ENCODE data around the gene PTPN22. TPM values are rescaled to one million over a fixed set of nuclear protein-coding genes. Genes with fewer than 3 reads are reported as not detected.
A peak's percentile ranks its signal among the peaks of the same experiment; 100 is the strongest.

The PTPN22 gene
- total and polyA plus RNA-seq, 7 donors, result 0.71 to 4.4 (median 1.8) TPM

GRCh38 chr1:113859478-113860175 is 11.9 kb downstream of the PTPN22 start:
- no peak for DNase-seq
- WGBS, 2 donors, result 55 to 86% methylated on average over 3 of the region's 3 CpGs
- no peaks in the 10 kb centered on the region for H3K27me3 ChIP-seq
- intact Hi-C loops (cut with DNase I), result no loop called here
- H3K4me1 ChIP-seq, result no peaks in the 10 kb centered on the region
- H3K36me3 ChIP-seq, result no peaks in the 10 kb centered on the region
- H3K27ac ChIP-seq, result no peak overlapping the region
- no peak overlapping the region for H3K4me3 ChIP-seq
- TF ChIP-seq POLR2AphosphoS5 (IDR thresholded peaks at IDR 0.05) (no peak), EP300 (IDR thresholded peaks at IDR 0.05) (no peak), POLR2A (IDR thresholded peaks at IDR 0.05) (no peak)
- TF ChIP-seq, protein P1, sequence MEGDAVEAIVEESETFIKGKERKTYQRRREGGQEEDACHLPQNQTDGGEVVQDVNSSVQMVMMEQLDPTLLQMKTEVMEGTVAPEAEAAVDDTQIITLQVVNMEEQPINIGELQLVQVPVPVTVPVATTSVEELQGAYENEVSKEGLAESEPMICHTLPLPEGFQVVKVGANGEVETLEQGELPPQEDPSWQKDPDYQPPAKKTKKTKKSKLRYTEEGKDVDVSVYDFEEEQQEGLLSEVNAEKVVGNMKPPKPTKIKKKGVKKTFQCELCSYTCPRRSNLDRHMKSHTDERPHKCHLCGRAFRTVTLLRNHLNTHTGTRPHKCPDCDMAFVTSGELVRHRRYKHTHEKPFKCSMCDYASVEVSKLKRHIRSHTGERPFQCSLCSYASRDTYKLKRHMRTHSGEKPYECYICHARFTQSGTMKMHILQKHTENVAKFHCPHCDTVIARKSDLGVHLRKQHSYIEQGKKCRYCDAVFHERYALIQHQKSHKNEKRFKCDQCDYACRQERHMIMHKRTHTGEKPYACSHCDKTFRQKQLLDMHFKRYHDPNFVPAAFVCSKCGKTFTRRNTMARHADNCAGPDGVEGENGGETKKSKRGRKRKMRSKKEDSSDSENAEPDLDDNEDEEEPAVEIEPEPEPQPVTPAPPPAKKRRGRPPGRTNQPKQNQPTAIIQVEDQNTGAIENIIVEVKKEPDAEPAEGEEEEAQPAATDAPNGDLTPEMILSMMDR (IDR thresholded peaks at IDR 0.05), result no peak
- H3K9me3 ChIP-seq, result no peaks in the 10 kb centered on the region

DNA sequence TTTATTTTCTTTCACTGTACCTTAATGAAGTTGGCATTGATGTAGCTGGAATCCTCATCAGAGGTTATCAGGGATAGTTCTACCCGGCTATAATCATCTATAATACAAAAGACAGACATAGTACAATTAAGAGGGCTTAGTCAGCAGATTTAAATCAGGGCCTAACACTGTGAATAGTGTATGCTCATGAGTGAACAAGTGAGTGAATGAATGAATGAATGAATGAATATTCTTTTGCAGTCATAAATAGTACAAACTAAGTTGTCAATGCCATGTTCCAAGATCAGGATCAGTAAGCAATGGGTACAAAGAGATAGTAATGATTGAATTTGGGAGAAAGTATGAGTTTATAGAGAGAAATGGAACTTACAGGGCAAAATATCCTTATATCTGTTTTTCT is 12.5 kb downstream of the PTPN22 start:
- TF ChIP-seq, protein P1 (IDR thresholded peaks at IDR 0.05), result no peak
- no peak for TF ChIP-seq POLR2A (IDR thresholded peaks at IDR 0.05)
- TF ChIP-seq POLR2AphosphoS5 (IDR thresholded peaks at IDR 0.05), result no peak
- TF ChIP-seq EP300 (IDR thresholded peaks at IDR 0.05), result no peak
- H3K27me3 ChIP-seq, result no peaks in the 10 kb centered on the region
- 92 to 94% methylated on average over 1 of the region's 1 CpG for WGBS, 2 donors
- DNase-seq, result no peak
- intact Hi-C loops (cut with DNase I), result no loop called here
- no peak overlapping the region for H3K27ac ChIP-seq
- no peaks in the 10 kb centered on the region for H3K9me3 ChIP-seq
- no peaks in the 10 kb centered on the region for H3K4me1 ChIP-seq
- no peak overlapping the region for H3K4me3 ChIP-seq
- H3K36me3 ChIP-seq, result no peaks in the 10 kb centered on the region

DNA sequence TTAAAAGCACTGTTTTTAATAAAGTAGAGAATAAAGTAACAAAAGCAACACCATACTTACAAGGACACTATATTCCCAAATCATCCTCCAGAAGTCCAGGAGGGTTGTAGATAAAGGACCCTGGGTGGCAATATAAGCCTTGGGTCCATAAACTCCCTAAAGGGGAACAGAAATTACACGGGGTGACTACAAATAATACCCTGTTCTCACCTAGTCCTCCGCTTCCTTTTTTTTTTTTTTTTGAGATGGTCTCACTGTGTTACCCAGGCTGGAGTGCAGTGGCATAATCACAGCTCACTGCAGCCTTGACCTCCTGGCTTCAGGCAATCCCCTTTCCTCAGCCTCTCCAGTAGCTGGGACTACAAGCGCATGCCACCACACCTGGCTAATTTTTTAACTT is 13.1 kb downstream of the PTPN22 start:
- intact Hi-C loops (cut with DNase I), result no loop called here
- H3K9me3 ChIP-seq, result no peaks in the 10 kb centered on the region
- DNase-seq, result no peak
- H3K36me3 ChIP-seq, result no peaks in the 10 kb centered on the region
- no peak for TF ChIP-seq POLR2A (IDR thresholded peaks at IDR 0.05)
- TF ChIP-seq EP300 (IDR thresholded peaks at IDR 0.05), result no peak
- TF ChIP-seq, protein P1 (IDR thresholded peaks at IDR 0.05), result no peak
- TF ChIP-seq POLR2AphosphoS5 (IDR thresholded peaks at IDR 0.05), result no peak
- no peak overlapping the region for H3K27ac ChIP-seq
- no peaks in the 10 kb centered on the region for H3K27me3 ChIP-seq
- no peak overlapping the region for H3K4me3 ChIP-seq
- WGBS, 2 donors, result 65 to 85% methylated on average over 3 of the region's 3 CpGs
- no peaks in the 10 kb centered on the region for H3K4me1 ChIP-seq

DNA sequence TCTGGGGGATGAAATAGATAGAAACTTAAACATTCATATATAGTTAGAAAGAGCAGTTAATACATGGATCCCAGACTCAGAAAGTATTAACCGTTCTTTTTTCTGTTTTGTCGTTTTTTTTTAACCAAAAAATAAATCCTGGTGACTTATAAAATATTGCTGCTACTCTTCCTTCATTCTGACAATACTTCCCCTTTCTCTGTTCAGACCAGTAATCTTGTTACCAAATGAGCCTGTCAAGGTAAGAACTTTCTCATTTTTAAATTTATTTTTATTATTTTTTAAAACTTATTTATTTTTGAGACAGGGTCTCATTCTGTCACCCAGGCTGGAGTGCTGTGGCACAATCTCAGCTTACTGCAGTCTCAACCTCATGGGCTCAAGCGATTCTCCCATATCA is 13.7 kb downstream of the PTPN22 start:
- 60 to 86% methylated on average over 3 of the region's 3 CpGs for WGBS, 2 donors
- TF ChIP-seq EP300 (IDR thresholded peaks at IDR 0.05) (no peak), POLR2A (IDR thresholded peaks at IDR 0.05) (no peak), POLR2AphosphoS5 (IDR thresholded peaks at IDR 0.05) (no peak)
- TF ChIP-seq, protein P1 (IDR thresholded peaks at IDR 0.05), result no peak
- no peak for DNase-seq
- no peaks in the 10 kb centered on the region for H3K36me3 ChIP-seq
- no peaks in the 10 kb centered on the region for H3K9me3 ChIP-seq
- no peaks in the 10 kb centered on the region for H3K27me3 ChIP-seq
- intact Hi-C loops (cut with DNase I), result no loop called here
- no peaks in the 10 kb centered on the region for H3K4me1 ChIP-seq
- H3K4me3 ChIP-seq, result no peak overlapping the region
- H3K27ac ChIP-seq, result no peak overlapping the region

- Histone ChIP-seq H3K27me3 (no peaks in the 10 kb centered on the region), H3K36me3 (no peaks in the 10 kb centered on the region), H3K4me3 (no peak overlapping the region), H3K9me3 (no peaks in the 10 kb centered on the region), H3K27ac (peak overlapping the region in 1 of 4 donors; percentile 29), H3K4me1 (no peaks in the 10 kb centered on the region)
- TF ChIP-seq POLR2AphosphoS5 (IDR thresholded peaks at IDR 0.05) (no peak), EP300 (IDR thresholded peaks at IDR 0.05) (no peak), POLR2A (IDR thresholded peaks at IDR 0.05) (no peak)
- TF ChIP-seq, protein P1 (IDR thresholded peaks at IDR 0.05), result no peak
- intact Hi-C loops (cut with DNase I), result no loop called here
- DNase-seq, result no peak
- WGBS, 2 donors, result 97 to 99% methylated on average over 2 of the region's 2 CpGs
Measured at GRCh38 chr1:113856401-113856790, 15.1 kb downstream of the PTPN22 start.

Measured in sigmoid colon (tissue), 7 donors.